Measurements from ENCODE around the gene HDAC11. TPM values are rescaled to one million over a fixed set of nuclear protein-coding genes. Genes with fewer than 3 reads are reported as not detected.

Gene HDAC11
- total RNA-seq, 1 experiment from 2014 or later: 7.0 TPM

- no peak overlapping the region for H3K4me3 Mint-ChIP-seq
Observed at GRCh38 chr3:13518516-13518953, 38.4 kb downstream of the HDAC11 start.

More at GRCh38 chr3:13518516-13518953, 38.4 kb downstream of the HDAC11 start:
- Mint-ChIP-seq H3K4me1 (peaks cover 0 to 8% of the 10 kb centered on the region in 2 experiments; a peak in 1 of 4 replicates), H3K27ac (no peak overlapping the region), H3K36me3 (ENCODE audit: insufficient read depth in 1 of 3, low read depth in 3 of 3) (peaks cover 0 to 2% (median 0%) of the 10 kb centered on the region in 3 experiments; a peak in 5 of 7 replicates), H3K27me3 (ENCODE audit: low read depth) (peaks cover 3% of the 10 kb centered on the region; the same call in 1 of the 2 replicates), H3K9me3 (peaks cover 6 to 15% of the 10 kb centered on the region in 2 experiments)
- no peak overlapping the region for H4K91ac ChIP-seq (ENCODE audit: insufficient read length, low read depth, low read length)
- no peak overlapping the region for H4K5ac ChIP-seq (ENCODE audit: insufficient read length, low read depth, low read length)
- H3K4ac ChIP-seq (ENCODE audit: low read depth, low read length): no peak overlapping the region
- no peak for TF ChIP-seq CTCF (conservative IDR thresholded peaks at IDR 0.05)
- no peak overlapping the region for H3K4me2 ChIP-seq (ENCODE audit: insufficient read depth, insufficient read length, low read length)
- H4K20me1 ChIP-seq (ENCODE audit: control insufficient read depth, insufficient read depth, insufficient read length): no peaks in the 10 kb centered on the region
- no peak overlapping the region for H2BK20ac ChIP-seq (ENCODE audit: low read depth, low read length, poor library complexity, severe bottlenecking)
- H3K23me2 ChIP-seq (ENCODE audit: insufficient read length, low read depth, low read length, poor library complexity, severe bottlenecking): no peaks in the 10 kb centered on the region
- no peak overlapping the region for H4K8ac ChIP-seq (replicated peaks; ENCODE audit: insufficient read length, low read depth, low read length)
- H2BK12ac ChIP-seq (ENCODE audit: insufficient read length, low read depth, low read length): no peak overlapping the region
- no CpG with 5 or more reads among the region's 15 CpGs for WGBS (ENCODE audit: extremely low coverage, insufficient read length, low lambda C conversion rate)
- H3K18ac ChIP-seq (ENCODE audit: insufficient read length, low read depth, low read length): no peak overlapping the region
- no peaks in the 10 kb centered on the region for H3K79me2 ChIP-seq (ENCODE audit: insufficient read depth, low read length)
- no peak overlapping the region for H2AK5ac ChIP-seq (ENCODE audit: insufficient read length, low read length)
- no peaks in the 10 kb centered on the region for H3K4me1 ChIP-seq (ENCODE audit: insufficient read depth, low read length)
- H3K23ac ChIP-seq (ENCODE audit: insufficient read length, low read depth, low read length): no peak overlapping the region
- no peak overlapping the region for H3K14ac ChIP-seq (ENCODE audit: insufficient read depth, low read length)
- H3K79me1 ChIP-seq (ENCODE audit: insufficient read depth, low read depth, low read length, poor library complexity, severe bottlenecking): no peaks in the 10 kb centered on the region
- H3K27me3 ChIP-seq (ENCODE audit: insufficient read depth, low read length): no peaks in the 10 kb centered on the region
- no peak overlapping the region for H2BK15ac ChIP-seq (ENCODE audit: low read depth, low read length)
- no peak overlapping the region for H2AFZ ChIP-seq (ENCODE audit: low read length)
- no peak overlapping the region for H3K9ac ChIP-seq (ENCODE audit: extremely low read depth, insufficient read length, low read length)
- DNase-seq: no peak
- H2BK120ac ChIP-seq (ENCODE audit: low read depth, low read length, poor library complexity, severe bottlenecking): no peak overlapping the region
- H3K56ac ChIP-seq (ENCODE audit: insufficient read length, low read depth, low read length): no peak overlapping the region
- H3K9me3 ChIP-seq (ENCODE audit: control insufficient read depth, low read depth, low read length): no peaks in the 10 kb centered on the region
- H3K27ac ChIP-seq (ENCODE audit: insufficient read length, low read depth, low read length): no peak overlapping the region
- no peak overlapping the region for H3T11ph ChIP-seq (ENCODE audit: low read length)
- H2BK5ac ChIP-seq (ENCODE audit: insufficient read length, low read length): no peak overlapping the region

Data from H9 (cell line).